Activated CD8-positive, alpha-beta T cell treated with anti-CD3 and anti-CD28 coated beads for 36 hours (primary cell): ENCODE data around the gene SERTAD1. TPM values are rescaled to one million over a fixed set of nuclear protein-coding genes. Genes with fewer than 3 reads are reported as not detected.
"Not testable (repeated sequence)": the region's sequence is repeated elsewhere in the genome, so short reads cannot be mapped to it uniquely, and the experiment has no call there.

Experiments
- ATAC-seq: fragments of 200-7000 bp; cut with Tn5 transposase; one replicate; pipeline ENCODE4 v1.10.0; 2021; ENCODE audit warnings: mild to moderate bottlenecking, moderate library complexity
- CTCF ChIA-PET: fragments of 350-600 bp; sonication (Branson Sonifier 250); formaldehyde crosslinking; loops from one replicate; lab custom pipeline; 2021; ENCODE audit warnings: antibody characterized with exemption; lab: Charles Lee
- POLR2A ChIA-PET: fragments of 350-600 bp; sonication (Branson Sonifier 250); formaldehyde crosslinking; loops from one replicate; lab custom pipeline; 2021; ENCODE audit warnings: antibody characterized with exemption; lab: Charles Lee
- DNase-seq: peaks from one replicate; pipeline ENCODE4 v3.0.0-alpha.2; 2020
- H3K27ac Mint-ChIP-seq: one replicate; pipeline ENCODE4 v1.8.0; 2021; ENCODE audit warnings: mild to moderate bottlenecking, mixed read lengths
- H3K27me3 Mint-ChIP-seq: one replicate; pipeline ENCODE4 v1.8.0; 2021; ENCODE audit warnings: mixed read lengths
- H3K36me3 Mint-ChIP-seq: one replicate; pipeline ENCODE4 v1.8.0; 2021; ENCODE audit warnings: low read depth, mixed read lengths
- H3K4me1 Mint-ChIP-seq: one replicate; pipeline ENCODE4 v1.8.0; 2021; ENCODE audit warnings: low read depth, mixed read lengths
- H3K4me3 Mint-ChIP-seq: one replicate; pipeline ENCODE4 v1.8.0; 2021; ENCODE audit warnings: mild to moderate bottlenecking, moderate library complexity, mixed read lengths
- H3K9me3 Mint-ChIP-seq: one replicate; pipeline ENCODE4 v1.8.0; 2021; ENCODE audit warnings: mixed read lengths
- CTCF ChIP-seq: fragments of 200-600 bp; IDR thresholded peaks from one replicate; pipeline ENCODE4 v1.8.0; 2022; ENCODE audit warnings: antibody characterized with exemption, mild to moderate bottlenecking
- intact Hi-C: fragments of 100-400 bp; cut with micrococcal nuclease; formaldehyde crosslinking; loops from one replicate; pipeline ENCODE4 v1.10.0; 2022
- total RNA-seq, 2 experiments: library from RNA; stranded (reverse); gene quantifications; one replicate each; pipeline ENCODE4 v1.2.3, GENCODE V29; 2021

The SERTAD1 gene
- total RNA-seq, 2 experiments from 2014 or later: 15.5 to 17.2 TPM

DNA sequence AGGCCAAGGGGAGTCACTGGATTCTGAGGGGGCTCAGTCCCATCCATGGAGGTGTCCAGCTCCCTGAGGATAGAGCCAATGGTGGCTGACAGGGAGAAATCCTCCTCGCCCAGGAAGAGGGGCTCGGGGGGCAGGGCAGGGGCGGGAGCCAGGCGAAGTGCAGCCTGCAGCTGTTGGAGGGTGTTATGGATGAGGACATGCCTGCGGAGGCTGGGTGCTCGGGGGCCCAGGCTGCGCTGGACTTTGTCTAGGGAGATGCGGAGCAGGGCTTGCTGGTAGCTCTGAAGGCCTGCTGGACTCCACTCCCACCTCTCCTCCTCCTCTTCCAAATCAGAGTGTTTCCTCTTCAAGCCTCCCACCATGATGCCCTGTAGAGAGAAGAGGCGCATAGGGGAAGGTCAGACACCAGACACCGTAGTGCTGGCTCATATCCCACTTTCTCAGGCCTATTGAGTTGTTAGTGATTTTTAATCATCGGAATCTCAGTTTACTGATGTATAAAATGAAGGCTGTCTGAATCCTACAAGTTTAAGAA is 16.0 kb upstream of the SERTAD1 start:
- no peak for TF ChIP-seq CTCF
- no peak for DNase-seq
- H3K27ac Mint-ChIP-seq: peak overlapping the region; percentile 97

GRCh38 chr19:40438284-40438683 is 12.5 kb upstream of the SERTAD1 start:
- Mint-ChIP-seq H3K27me3 (no peaks in the 10 kb centered on the region), H3K4me1 (peaks cover 28% of the 10 kb centered on the region), H3K27ac (no peak overlapping the region), H3K9me3 (no peaks in the 10 kb centered on the region), H3K4me3 (no peak overlapping the region), H3K36me3 (peaks cover 5% of the 10 kb centered on the region)
- DNase-seq (no peak), ATAC-seq (no peak)
- ChIA-PET CTCF (interaction anchor here (1.7 to 2.0 kb wide), 2 partner anchors 17 to 27 kb away, joined by 6 read pairs; partner anchors contain the start of gene BLVRB), POLR2A (interaction anchor here (1.0 to 1.1 kb wide), 2 partner anchors 11 to 292 kb away, joined by 3 to 5 read pairs; no protein-coding TSS in a partner anchor)
- TF ChIP-seq CTCF: no peak
- intact Hi-C loops: no loop called here

More for the DNA sequence above, 16.0 kb upstream of the SERTAD1 start:
- H3K27me3 Mint-ChIP-seq: no peaks in the 10 kb centered on the region
- no peak for ATAC-seq
- H3K4me1 Mint-ChIP-seq: peaks cover 26% of the 10 kb centered on the region
- peak overlapping the region; percentile 92 for H3K4me3 Mint-ChIP-seq
- ChIA-PET CTCF (interaction anchor here (2.8 to 4.1 kb wide), 2 partner anchors 21 to 23 kb away, joined by 19 to 25 read pairs; no protein-coding TSS in a partner anchor), POLR2A (interaction anchor here (2.9 kb wide), 1 partner anchor 14 kb away, joined by 29 read pairs; the partner anchor contains the start of gene SERTAD1)
- H3K36me3 Mint-ChIP-seq: peaks cover 5% of the 10 kb centered on the region
- intact Hi-C loops: no loop called here
- no peaks in the 10 kb centered on the region for H3K9me3 Mint-ChIP-seq

GRCh38 chr19:40433391-40434216 is 7.8 kb upstream of the SERTAD1 start:
- Mint-ChIP-seq H3K9me3 (no peaks in the 10 kb centered on the region), H3K27me3 (no peaks in the 10 kb centered on the region), H3K36me3 (no peaks in the 10 kb centered on the region), H3K4me1 (peaks cover 10% of the 10 kb centered on the region), H3K27ac (peak overlapping the region; percentile 88), H3K4me3 (peak overlapping the region; percentile 76)
- ATAC-seq (peak; percentile 88), DNase-seq (peak; percentile 49)
- ChIA-PET POLR2A (interaction anchor here (0.7 to 1.8 kb wide), 6 partner anchors 7 to 463 kb away, joined by 3 to 7 read pairs (median 3); partner anchors contain the start of genes PSMC4 and SERTAD1), CTCF (interaction anchor here (0.7 to 3.4 kb wide), 3 partner anchors 9 to 641 kb away, joined by 3 to 22 read pairs (median 3); no protein-coding TSS in a partner anchor)
- intact Hi-C loops: no loop called here
- no peak for TF ChIP-seq CTCF

DNA sequence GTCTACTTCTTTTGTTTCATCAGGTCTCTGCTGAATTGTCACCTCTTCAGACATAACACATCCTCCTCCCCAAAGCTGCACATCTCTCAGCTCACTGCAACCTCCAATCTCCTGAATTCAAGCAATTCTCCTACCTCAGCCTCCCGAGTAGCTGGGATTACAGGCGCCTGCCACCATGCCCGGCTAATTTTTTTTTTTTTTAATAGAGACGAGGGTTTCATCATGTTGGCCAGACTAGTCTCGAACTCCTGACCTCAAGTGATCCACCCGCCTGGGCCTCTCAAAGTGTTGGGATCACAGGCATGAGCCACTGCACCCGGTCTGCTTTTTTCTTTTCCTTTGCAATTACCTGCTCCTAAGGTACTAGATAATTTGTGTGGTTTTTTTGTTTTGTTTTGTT is 7.0 kb upstream of the SERTAD1 start:
- POLR2A ChIA-PET: interaction anchor here (0.6 to 1.6 kb wide), 2 partner anchors 12 to 169 kb away, joined by 3 read pairs; no protein-coding TSS in a partner anchor
- Mint-ChIP-seq H3K4me3 (peak overlapping the region; percentile 76), H3K27ac (peak overlapping the region; percentile 88)
- H3K9me3 Mint-ChIP-seq, H3K36me3 Mint-ChIP-seq, H3K27me3 Mint-ChIP-seq, intact Hi-C loops, ATAC-seq, H3K4me1 Mint-ChIP-seq, DNase-seq: not testable (repeated sequence)
- CTCF ChIA-PET: interaction anchor here (3.4 kb wide), 1 partner anchor 11 kb away, joined by 22 read pairs; no protein-coding TSS in a partner anchor

GRCh38 chr19:40431698-40432097 is 5.9 kb upstream of the SERTAD1 start:
- TF ChIP-seq CTCF: no peak
- no peak overlapping the region for H3K4me3 Mint-ChIP-seq
- POLR2A ChIA-PET: no interaction called here
- ATAC-seq (no peak), DNase-seq (no peak)
- no peaks in the 10 kb centered on the region for H3K9me3 Mint-ChIP-seq
- CTCF ChIA-PET: interaction anchor here (1.6 to 3.4 kb wide), 2 partner anchors 10 to 33 kb away, joined by 6 to 22 read pairs; no protein-coding TSS in a partner anchor
- no peaks in the 10 kb centered on the region for H3K36me3 Mint-ChIP-seq
- H3K27me3 Mint-ChIP-seq: no peaks in the 10 kb centered on the region
- intact Hi-C loops: no loop called here
- H3K27ac Mint-ChIP-seq: no peak overlapping the region
- H3K4me1 Mint-ChIP-seq: peaks cover 10% of the 10 kb centered on the region

DNA sequence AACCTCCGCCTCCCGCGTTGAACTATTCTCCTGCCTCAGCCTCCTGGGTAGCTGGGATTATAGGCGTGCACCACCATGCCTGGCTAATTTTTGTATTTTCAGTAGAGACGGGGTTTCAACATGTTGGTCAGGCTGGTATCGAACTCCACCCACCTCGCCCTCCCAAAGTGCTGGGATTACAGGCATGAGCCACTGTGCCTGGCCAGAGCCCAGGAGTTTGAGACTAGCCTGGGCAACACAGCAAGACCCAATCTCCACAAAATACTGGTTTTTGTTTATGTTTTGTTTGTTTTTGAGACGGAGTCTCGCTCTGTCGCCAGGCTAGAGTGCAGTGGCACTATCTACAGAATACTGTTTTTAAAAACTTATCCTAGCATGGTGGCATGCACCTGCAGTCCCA is 4.5 kb upstream of the SERTAD1 start:
- DNase-seq, intact Hi-C loops, H3K27ac Mint-ChIP-seq, ATAC-seq, H3K27me3 Mint-ChIP-seq, H3K4me3 Mint-ChIP-seq, H3K9me3 Mint-ChIP-seq, POLR2A ChIA-PET, H3K36me3 Mint-ChIP-seq: not testable (repeated sequence)
- CTCF ChIA-PET: interaction anchor here (0.6 to 1.0 kb wide), 3 partner anchors 10 to 205 kb away, joined by 3 to 5 read pairs (median 3); no protein-coding TSS in a partner anchor
- H3K4me1 Mint-ChIP-seq: peaks cover 12% of the 10 kb centered on the region

GRCh38 chr19:40428197-40428596 is 2.4 kb upstream of the SERTAD1 start:
- H3K27me3 Mint-ChIP-seq, H3K27ac Mint-ChIP-seq, H3K4me3 Mint-ChIP-seq, DNase-seq, H3K4me1 Mint-ChIP-seq, ATAC-seq, intact Hi-C loops, H3K9me3 Mint-ChIP-seq, H3K36me3 Mint-ChIP-seq: not testable (repeated sequence)
- POLR2A ChIA-PET: interaction anchor here (1.7 to 3.7 kb wide), 2 partner anchors 11 to 14 kb away, joined by 5 to 29 read pairs; no protein-coding TSS in a partner anchor
- CTCF ChIA-PET: interaction anchor here (0.8 to 4.0 kb wide), 3 partner anchors 37 to 206 kb away, joined by 3 to 21 read pairs (median 4); partner anchors contain the start of gene BLVRB
